ENCODE measurements around the gene ALAD. TPM values are rescaled to one million over a fixed set of nuclear protein-coding genes. Genes with fewer than 3 reads are reported as not detected.

The ALAD gene
- total and polyA plus RNA-seq, 4 donors = 40.2 to 258 (median 74.2) TPM

DNA sequence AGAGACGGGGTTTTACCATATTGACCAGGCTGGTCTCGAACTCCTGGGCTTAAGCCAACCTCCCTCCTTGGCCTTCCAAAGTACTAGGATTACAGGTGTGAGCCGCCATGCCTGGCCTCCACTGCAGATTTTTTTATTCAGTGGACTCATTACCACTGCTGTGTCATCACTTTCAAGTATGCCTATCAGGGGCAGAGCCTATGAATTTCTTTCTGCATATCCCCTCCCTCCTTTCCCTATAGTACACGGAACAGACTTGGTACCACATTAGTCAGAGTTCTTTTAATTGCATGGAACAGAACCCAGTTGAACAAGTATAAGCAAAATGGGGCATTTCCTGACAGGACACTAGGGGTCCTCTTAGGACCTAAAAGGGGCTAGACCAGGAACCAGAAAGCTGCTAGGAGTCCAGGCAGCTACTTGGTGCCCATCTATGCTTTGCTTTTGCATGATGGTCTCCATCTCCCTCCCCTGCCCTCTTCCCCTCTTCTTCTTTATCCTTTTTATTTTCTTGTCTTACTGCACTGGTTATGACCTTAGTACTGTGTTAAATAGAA, 46.0 kb downstream of the ALAD start:
- Histone ChIP-seq H3K9me3 (ENCODE audit: control insufficient read depth in 4 of 4, low read length in 3 of 4) (no peaks in the 10 kb centered on the region), H3K36me3 (ENCODE audit: control insufficient read depth in 4 of 4, insufficient read depth in 3 of 4, low read depth in 1 of 4, low read length in 3 of 4) (no peaks in the 10 kb centered on the region), H3K4me1 (ENCODE audit: control insufficient read depth in 4 of 4, insufficient read depth in 4 of 4, low read length in 3 of 4) (peaks cover 0 to 5% (median 0%) of the 10 kb centered on the region in 4 donors), H3K27ac (ENCODE audit: low read depth in 1 of 2, low read length in 2 of 2) (no peak overlapping the region), H3K27me3 (ENCODE audit: control insufficient read depth in 4 of 4, insufficient read depth in 4 of 4, low read length in 3 of 4) (no peaks in the 10 kb centered on the region), H3K9ac (ENCODE audit: low read depth in 1 of 2, low read length in 2 of 2) (no peak overlapping the region), H3K4me3 (ENCODE audit: low read depth in 1 of 3, low read length in 3 of 3) (no peak overlapping the region)
- DNase-seq (ENCODE audit: low spot score) = no peak
- TF ChIP-seq RAD21 (IDR thresholded peaks at IDR 0.05) = peak; percentile 79 to 80
- no peak for TF ChIP-seq NR2F2 (IDR thresholded peaks at IDR 0.05)
- TF ChIP-seq, protein P1, sequence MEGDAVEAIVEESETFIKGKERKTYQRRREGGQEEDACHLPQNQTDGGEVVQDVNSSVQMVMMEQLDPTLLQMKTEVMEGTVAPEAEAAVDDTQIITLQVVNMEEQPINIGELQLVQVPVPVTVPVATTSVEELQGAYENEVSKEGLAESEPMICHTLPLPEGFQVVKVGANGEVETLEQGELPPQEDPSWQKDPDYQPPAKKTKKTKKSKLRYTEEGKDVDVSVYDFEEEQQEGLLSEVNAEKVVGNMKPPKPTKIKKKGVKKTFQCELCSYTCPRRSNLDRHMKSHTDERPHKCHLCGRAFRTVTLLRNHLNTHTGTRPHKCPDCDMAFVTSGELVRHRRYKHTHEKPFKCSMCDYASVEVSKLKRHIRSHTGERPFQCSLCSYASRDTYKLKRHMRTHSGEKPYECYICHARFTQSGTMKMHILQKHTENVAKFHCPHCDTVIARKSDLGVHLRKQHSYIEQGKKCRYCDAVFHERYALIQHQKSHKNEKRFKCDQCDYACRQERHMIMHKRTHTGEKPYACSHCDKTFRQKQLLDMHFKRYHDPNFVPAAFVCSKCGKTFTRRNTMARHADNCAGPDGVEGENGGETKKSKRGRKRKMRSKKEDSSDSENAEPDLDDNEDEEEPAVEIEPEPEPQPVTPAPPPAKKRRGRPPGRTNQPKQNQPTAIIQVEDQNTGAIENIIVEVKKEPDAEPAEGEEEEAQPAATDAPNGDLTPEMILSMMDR (IDR thresholded peaks at IDR 0.05; ENCODE audit: low read depth, low read length, missing input control) = peak; percentile 44
- WGBS = 85% methylated on average over 4 of the region's 4 CpGs

DNA sequence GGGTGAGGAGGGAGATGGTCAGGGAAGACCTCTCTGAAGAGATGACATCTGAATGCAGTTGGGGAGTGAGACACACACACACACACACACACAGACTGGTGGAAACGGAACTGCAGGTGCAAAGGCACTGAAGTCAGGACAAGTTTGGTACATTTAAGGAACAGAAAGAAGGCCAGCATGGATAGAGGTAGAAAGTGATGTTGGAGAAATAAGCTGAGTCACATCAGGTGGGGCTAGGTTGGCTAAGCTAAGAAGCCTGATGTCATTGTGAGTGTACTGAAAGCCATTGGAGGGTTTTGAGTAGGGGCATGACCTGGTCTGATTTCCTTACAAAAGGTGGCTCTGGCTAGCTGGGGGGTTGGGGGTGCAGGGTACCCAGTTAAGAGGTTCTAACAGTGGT, 48.7 kb downstream of the ALAD start:
- H3K9ac ChIP-seq (ENCODE audit: low read depth in 1 of 2, low read length in 2 of 2) = no peak overlapping the region
- WGBS = 90% methylated on average over 1 of the region's 1 CpG
- TF ChIP-seq FOXA1 (IDR thresholded peaks at IDR 0.05) (no peak), EGR1 (IDR thresholded peaks at IDR 0.05; ENCODE audit: low read depth in 2 of 2) (no peak), FOXA2 (IDR thresholded peaks at IDR 0.05) (no peak), HNF4A (conservative IDR thresholded peaks at IDR 0.05) (no peak), JUND (IDR thresholded peaks at IDR 0.05) (no peak), YY1 (IDR thresholded peaks at IDR 0.05) (no peak)
- TF ChIP-seq, protein P1 (IDR thresholded peaks at IDR 0.05; ENCODE audit: low read depth, low read length, missing input control) = no peak
- TF ChIP-seq, protein P2, sequence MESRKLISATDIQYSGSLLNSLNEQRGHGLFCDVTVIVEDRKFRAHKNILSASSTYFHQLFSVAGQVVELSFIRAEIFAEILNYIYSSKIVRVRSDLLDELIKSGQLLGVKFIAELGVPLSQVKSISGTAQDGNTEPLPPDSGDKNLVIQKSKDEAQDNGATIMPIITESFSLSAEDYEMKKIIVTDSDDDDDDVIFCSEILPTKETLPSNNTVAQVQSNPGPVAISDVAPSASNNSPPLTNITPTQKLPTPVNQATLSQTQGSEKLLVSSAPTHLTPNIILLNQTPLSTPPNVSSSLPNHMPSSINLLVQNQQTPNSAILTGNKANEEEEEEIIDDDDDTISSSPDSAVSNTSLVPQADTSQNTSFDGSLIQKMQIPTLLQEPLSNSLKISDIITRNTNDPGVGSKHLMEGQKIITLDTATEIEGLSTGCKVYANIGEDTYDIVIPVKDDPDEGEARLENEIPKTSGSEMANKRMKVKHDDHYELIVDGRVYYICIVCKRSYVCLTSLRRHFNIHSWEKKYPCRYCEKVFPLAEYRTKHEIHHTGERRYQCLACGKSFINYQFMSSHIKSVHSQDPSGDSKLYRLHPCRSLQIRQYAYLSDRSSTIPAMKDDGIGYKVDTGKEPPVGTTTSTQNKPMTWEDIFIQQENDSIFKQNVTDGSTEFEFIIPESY (IDR thresholded peaks at IDR 0.05) = no peak
- TF ChIP-seq, protein P3, sequence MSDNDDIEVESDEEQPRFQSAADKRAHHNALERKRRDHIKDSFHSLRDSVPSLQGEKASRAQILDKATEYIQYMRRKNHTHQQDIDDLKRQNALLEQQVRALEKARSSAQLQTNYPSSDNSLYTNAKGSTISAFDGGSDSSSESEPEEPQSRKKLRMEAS (IDR thresholded peaks at IDR 0.05) = no peak
- TF ChIP-seq, protein P4, sequence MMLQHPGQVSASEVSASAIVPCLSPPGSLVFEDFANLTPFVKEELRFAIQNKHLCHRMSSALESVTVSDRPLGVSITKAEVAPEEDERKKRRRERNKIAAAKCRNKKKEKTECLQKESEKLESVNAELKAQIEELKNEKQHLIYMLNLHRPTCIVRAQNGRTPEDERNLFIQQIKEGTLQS (IDR thresholded peaks at IDR 0.05) = no peak
- TF ChIP-seq, protein P5, sequence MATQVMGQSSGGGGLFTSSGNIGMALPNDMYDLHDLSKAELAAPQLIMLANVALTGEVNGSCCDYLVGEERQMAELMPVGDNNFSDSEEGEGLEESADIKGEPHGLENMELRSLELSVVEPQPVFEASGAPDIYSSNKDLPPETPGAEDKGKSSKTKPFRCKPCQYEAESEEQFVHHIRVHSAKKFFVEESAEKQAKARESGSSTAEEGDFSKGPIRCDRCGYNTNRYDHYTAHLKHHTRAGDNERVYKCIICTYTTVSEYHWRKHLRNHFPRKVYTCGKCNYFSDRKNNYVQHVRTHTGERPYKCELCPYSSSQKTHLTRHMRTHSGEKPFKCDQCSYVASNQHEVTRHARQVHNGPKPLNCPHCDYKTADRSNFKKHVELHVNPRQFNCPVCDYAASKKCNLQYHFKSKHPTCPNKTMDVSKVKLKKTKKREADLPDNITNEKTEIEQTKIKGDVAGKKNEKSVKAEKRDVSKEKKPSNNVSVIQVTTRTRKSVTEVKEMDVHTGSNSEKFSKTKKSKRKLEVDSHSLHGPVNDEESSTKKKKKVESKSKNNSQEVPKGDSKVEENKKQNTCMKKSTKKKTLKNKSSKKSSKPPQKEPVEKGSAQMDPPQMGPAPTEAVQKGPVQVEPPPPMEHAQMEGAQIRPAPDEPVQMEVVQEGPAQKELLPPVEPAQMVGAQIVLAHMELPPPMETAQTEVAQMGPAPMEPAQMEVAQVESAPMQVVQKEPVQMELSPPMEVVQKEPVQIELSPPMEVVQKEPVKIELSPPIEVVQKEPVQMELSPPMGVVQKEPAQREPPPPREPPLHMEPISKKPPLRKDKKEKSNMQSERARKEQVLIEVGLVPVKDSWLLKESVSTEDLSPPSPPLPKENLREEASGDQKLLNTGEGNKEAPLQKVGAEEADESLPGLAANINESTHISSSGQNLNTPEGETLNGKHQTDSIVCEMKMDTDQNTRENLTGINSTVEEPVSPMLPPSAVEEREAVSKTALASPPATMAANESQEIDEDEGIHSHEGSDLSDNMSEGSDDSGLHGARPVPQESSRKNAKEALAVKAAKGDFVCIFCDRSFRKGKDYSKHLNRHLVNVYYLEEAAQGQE (IDR thresholded peaks at IDR 0.05) = no peak
- no peaks in the 10 kb centered on the region for H3K36me3 ChIP-seq (ENCODE audit: control insufficient read depth in 4 of 4, insufficient read depth in 3 of 4, low read depth in 1 of 4, low read length in 3 of 4)
- no peaks in the 10 kb centered on the region for H3K9me3 ChIP-seq (ENCODE audit: control insufficient read depth in 4 of 4, low read length in 3 of 4)
- peaks cover 4 to 7% (median 5%) of the 10 kb centered on the region in 4 donors for H3K4me1 ChIP-seq (ENCODE audit: control insufficient read depth in 4 of 4, insufficient read depth in 4 of 4, low read length in 3 of 4)
- H3K27me3 ChIP-seq (ENCODE audit: control insufficient read depth in 4 of 4, insufficient read depth in 4 of 4, low read length in 3 of 4) = no peaks in the 10 kb centered on the region
- H3K27ac ChIP-seq (ENCODE audit: low read depth in 1 of 2, low read length in 2 of 2) = no peak overlapping the region
- H3K4me3 ChIP-seq (ENCODE audit: low read depth in 1 of 3, low read length in 3 of 3) = no peak overlapping the region
- DNase-seq (ENCODE audit: low spot score) = no peak
